Endodermal cell (in vitro differentiated cells): ENCODE measurements around the gene FLYWCH1. TPM values are rescaled to one million over a fixed set of nuclear protein-coding genes. Genes with fewer than 3 reads are reported as not detected.
A peak's percentile ranks its signal among the peaks of the same experiment; 100 is the strongest.

Experiments
- DNase-seq: peaks from one replicate; pipeline ENCODE4 v3.0.0-alpha.2; 2017
- H3K27ac ChIP-seq: 2 replicates; pipeline ENCODE4 v1.5.1; 2013; ENCODE audit warnings: mild to moderate bottlenecking, low read depth, low read length, moderate library complexity
- H3K27me3 ChIP-seq: 2 replicates; pipeline ENCODE4 v1.6.1; 2013; ENCODE audit warnings: mild to moderate bottlenecking, low read length, moderate library complexity; ENCODE audit not compliant: insufficient read depth, control insufficient read depth, poor library complexity, severe bottlenecking
- H3K36me3 ChIP-seq: 2 replicates; pipeline ENCODE4 v1.7.0; 2013; ENCODE audit warnings: mild to moderate bottlenecking, low read length, moderate library complexity; ENCODE audit not compliant: control insufficient read depth, insufficient read depth
- H3K4me1 ChIP-seq: one replicate; pipeline ENCODE4 v1.7.0; 2013; ENCODE audit warnings: low read length; ENCODE audit not compliant: control insufficient read depth, insufficient read depth
- H3K4me3 ChIP-seq: 2 replicates; pipeline ENCODE4 v1.5.1; 2013; ENCODE audit warnings: mild to moderate bottlenecking, low read length, moderate library complexity
- H3K9ac ChIP-seq: 2 replicates; pipeline ENCODE4 v1.6.1; 2013; ENCODE audit warnings: mild to moderate bottlenecking, low read length, moderate library complexity; ENCODE audit not compliant: poor library complexity, severe bottlenecking; ENCODE audit errors: extremely low read depth
- H3K9me3 ChIP-seq: 2 replicates; pipeline ENCODE4 v1.6.1; 2013; ENCODE audit warnings: mild to moderate bottlenecking, low read length, moderate library complexity; ENCODE audit not compliant: control insufficient read depth
- H3K27ac Mint-ChIP-seq: 2 replicates; pipeline ENCODE4 v1.8.0; 2020; ENCODE audit warnings: mixed read lengths
- H3K27me3 Mint-ChIP-seq: 2 replicates; pipeline ENCODE4 v1.8.0; 2021; ENCODE audit warnings: mild to moderate bottlenecking, mixed read lengths; ENCODE audit not compliant: insufficient read depth
- H3K36me3 Mint-ChIP-seq: 2 replicates; pipeline ENCODE4 v1.8.0; 2020; ENCODE audit warnings: low read depth, mixed read lengths
- H3K4me1 Mint-ChIP-seq: 2 replicates; pipeline ENCODE4 v1.8.0; 2020; ENCODE audit warnings: mixed read lengths
- H3K4me3 Mint-ChIP-seq: 2 replicates; pipeline ENCODE4 v1.8.0; 2020; ENCODE audit warnings: mild to moderate bottlenecking, moderate library complexity, mixed read lengths
- H3K9me3 Mint-ChIP-seq: 2 replicates; pipeline ENCODE4 v1.8.0; 2020; ENCODE audit warnings: mild to moderate bottlenecking, mixed read lengths
- WGBS, 2 experiments: methylation state at CpG; one replicate each; pipeline versions ENCODE4 v1.1.5 to v1.1.7; 2013; ENCODE audit warnings: missing lambda C conversion rate in 2 of 2, mixed read lengths in 1 of 2; ENCODE audit not compliant: insufficient coverage in 1 of 2, insufficient read length in 1 of 2; 5-methylcytosine and 5-hydroxymethylcytosine counted together
- total RNA-seq, 2 donors: library from RNA; stranded (reverse); fragmentation: NEBNext Ultra II Directional in 1 of 2; extraction: Animal tissue kit (Norgen Biotek cat#: 25700) in 1 of 2; gene quantifications; 2 replicates in 1 of 2; 3 replicates in 1 of 2; pipeline ENCODE4 v1.2.1, GENCODE V29; 2021
- TF ChIP-seq, protein P1 (sequence below): fragments of 200-600 bp; sonication (generic); conservative IDR thresholded peaks from 2 replicates; pipeline ENCODE4 v1.5.0; 2021; ENCODE audit warnings: antibody characterized with exemption, mild to moderate bottlenecking

FLYWCH1 gene
- total RNA-seq, 2 donors from 2014 or later = 20.5 to 33.6 TPM

DNA sequence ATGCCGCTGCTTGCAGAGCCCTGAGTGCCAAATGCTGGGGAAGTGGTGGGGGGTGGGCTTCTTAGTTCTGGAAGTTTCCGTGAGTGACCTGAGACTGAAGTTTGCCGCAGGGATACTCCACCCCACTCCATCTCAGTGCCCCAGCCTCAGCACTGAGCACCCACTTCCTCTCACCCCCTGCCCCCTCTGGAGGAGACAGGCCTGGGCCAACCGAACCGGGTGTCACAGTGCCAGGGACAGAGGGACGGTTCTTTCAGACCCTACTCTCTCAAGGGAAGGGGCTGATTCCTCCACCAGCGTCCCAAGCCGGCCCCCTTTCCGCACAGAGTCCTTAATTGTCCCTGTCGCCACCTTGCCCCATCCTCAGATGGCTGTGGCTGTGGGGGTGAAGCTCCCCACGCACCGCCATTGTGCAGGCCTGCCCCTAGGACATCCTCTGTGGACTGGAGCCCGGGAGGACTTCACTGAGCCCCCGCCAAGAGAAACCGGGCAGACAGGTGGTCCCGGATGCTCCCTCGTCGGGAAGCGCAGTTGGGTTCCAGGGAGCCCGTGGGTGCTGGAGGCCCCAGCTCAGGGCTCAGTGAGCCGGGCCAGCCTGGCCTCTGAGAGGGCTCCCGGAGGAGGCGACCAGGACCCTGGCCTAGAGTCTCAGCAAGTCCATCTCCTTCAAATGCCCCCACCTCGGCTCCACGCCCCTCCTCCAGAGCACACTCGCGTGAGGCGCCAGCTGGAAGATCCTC is 50.8 kb downstream of the FLYWCH1 start:
- H3K27ac ChIP-seq = no peak overlapping the region
- no peak overlapping the region for H3K4me3 ChIP-seq

DNA sequence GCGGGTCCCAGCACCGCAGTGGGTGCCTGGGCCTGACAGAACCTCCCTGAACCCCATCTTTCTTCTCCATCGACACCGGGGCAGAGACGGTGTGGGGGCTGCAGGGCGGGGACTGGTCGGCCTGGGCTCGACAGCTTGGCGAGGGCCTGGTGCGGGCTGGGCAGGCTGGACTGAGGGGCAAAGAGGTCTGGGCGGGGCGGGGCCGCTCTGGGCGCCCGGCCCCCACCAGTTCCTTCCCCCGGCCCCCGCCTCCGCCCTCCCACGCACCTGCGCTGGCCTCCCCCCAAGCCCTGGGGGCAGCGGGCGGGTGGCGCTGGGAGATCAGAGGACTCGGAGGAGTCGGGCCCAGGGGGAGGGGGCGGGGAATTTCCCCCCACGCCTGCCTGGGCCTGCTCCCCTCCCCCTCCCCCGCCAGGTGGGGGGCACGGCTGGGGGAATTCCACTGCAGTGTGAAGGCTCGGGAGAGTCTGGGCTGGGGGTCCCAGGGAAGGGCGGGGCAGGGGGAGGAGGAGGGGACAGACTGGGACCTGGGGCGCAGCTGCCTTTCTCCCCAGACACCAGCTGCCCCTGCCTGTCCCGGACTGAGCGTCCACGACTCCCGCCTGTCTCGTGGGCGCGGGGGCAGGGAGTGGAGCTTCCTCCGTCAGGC is 51.5 kb downstream of the FLYWCH1 start:
- Mint-ChIP-seq H3K27me3 (peaks cover 46% of the 10 kb centered on the region), H3K27ac (no peak overlapping the region), H3K4me3 (peak overlapping the region; percentile 68), H3K4me1 (peaks cover 2% of the 10 kb centered on the region), H3K9me3 (no peaks in the 10 kb centered on the region), H3K36me3 (peaks cover 2% of the 10 kb centered on the region)
- Histone ChIP-seq H3K27me3 (peaks cover 4% of the 10 kb centered on the region), H3K4me1 (no peaks in the 10 kb centered on the region), H3K9ac (no peak overlapping the region), H3K27ac (no peak overlapping the region), H3K36me3 (no peaks in the 10 kb centered on the region), H3K4me3 (peak overlapping the region; percentile 88), H3K9me3 (no peaks in the 10 kb centered on the region)
- 3 to 21% methylated on average over 6 to 35 of the region's 40 CpGs for WGBS, 2 experiments
- TF ChIP-seq, protein P1, sequence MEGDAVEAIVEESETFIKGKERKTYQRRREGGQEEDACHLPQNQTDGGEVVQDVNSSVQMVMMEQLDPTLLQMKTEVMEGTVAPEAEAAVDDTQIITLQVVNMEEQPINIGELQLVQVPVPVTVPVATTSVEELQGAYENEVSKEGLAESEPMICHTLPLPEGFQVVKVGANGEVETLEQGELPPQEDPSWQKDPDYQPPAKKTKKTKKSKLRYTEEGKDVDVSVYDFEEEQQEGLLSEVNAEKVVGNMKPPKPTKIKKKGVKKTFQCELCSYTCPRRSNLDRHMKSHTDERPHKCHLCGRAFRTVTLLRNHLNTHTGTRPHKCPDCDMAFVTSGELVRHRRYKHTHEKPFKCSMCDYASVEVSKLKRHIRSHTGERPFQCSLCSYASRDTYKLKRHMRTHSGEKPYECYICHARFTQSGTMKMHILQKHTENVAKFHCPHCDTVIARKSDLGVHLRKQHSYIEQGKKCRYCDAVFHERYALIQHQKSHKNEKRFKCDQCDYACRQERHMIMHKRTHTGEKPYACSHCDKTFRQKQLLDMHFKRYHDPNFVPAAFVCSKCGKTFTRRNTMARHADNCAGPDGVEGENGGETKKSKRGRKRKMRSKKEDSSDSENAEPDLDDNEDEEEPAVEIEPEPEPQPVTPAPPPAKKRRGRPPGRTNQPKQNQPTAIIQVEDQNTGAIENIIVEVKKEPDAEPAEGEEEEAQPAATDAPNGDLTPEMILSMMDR = no peak
- DNase-seq = peak; percentile 69

More for the DNA sequence above, 50.8 kb downstream of the FLYWCH1 start:
- Histone ChIP-seq H3K27me3 (peaks cover 4% of the 10 kb centered on the region), H3K9me3 (no peaks in the 10 kb centered on the region), H3K9ac (no peak overlapping the region), H3K4me1 (no peaks in the 10 kb centered on the region), H3K36me3 (no peaks in the 10 kb centered on the region)
- WGBS, 2 experiments = 58 to 76% methylated on average over 11 to 28 of the region's 28 CpGs
- DNase-seq = peak; percentile 65
- Mint-ChIP-seq H3K4me1 (peaks cover 2% of the 10 kb centered on the region), H3K27me3 (peaks cover 40% of the 10 kb centered on the region), H3K36me3 (no peaks in the 10 kb centered on the region), H3K9me3 (no peaks in the 10 kb centered on the region), H3K4me3 (peak overlapping the region; percentile 37), H3K27ac (no peak overlapping the region)
- TF ChIP-seq, protein P1 = no peak

DNA sequence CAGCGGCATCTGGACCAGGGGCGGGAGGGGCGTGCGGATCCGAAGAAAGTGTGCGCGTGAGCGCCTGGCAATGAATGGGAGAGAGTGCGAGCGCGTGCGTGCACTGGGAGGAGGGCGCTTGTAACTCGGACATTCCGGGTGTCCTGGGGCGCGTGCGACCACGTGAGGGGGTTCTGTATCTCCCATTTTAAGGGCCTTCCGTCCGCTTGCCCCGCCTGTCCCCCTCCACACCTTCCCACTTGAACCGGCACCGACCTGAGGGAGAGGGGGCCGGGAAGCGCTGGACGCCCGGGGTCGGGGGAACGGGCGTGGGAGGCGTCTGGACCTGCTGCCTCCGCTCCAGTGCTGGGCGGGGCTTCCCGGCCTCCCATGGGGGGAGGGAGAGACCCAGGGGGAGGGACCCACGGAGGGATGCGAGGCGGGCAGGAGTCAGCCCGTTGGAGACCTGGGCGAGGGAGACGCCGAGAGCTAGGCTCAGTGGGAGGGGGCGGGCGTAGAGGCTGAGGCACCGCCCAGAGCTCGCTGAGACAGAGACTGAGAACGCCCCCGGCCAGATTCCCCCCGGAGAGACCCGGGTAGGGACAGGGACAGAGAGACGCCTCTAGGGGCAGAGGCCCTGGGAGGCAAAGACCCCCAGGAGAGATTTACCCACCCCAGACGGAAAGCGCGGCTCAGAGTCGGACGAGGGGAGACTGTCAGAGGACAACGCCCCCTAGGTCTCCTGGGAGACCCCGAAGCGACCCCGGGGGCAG is 52.2 kb downstream of the FLYWCH1 start, which contains the start of gene KREMEN2:
KREMEN2 (plus strand) TSS at position 553 of the 752 bp plus-strand sequence. CDS start 246 bp downstream, outside the sequence.
- peaks cover 2% of the 10 kb centered on the region for H3K4me1 Mint-ChIP-seq
- no peaks in the 10 kb centered on the region for H3K9me3 ChIP-seq
- H3K27ac Mint-ChIP-seq = peak within 1 kb of the TSS; percentile 46
- H3K9me3 Mint-ChIP-seq = no peaks in the 10 kb centered on the region
- peak within 1 kb of the TSS; percentile 20 for H3K9ac ChIP-seq
- peak; percentile 93 for DNase-seq
- TF ChIP-seq, protein P1 = peak; percentile 61
- H3K27me3 ChIP-seq = peaks cover 4% of the 10 kb centered on the region
- peak within 1 kb of the TSS; percentile 88 for H3K4me3 ChIP-seq
- no peak within 1 kb of the TSS for H3K27ac ChIP-seq
- H3K27me3 Mint-ChIP-seq = peaks cover 53% of the 10 kb centered on the region
- peaks cover 5% of the 10 kb centered on the region for H3K4me1 ChIP-seq
- peaks cover 4% of the 10 kb centered on the region for H3K36me3 Mint-ChIP-seq
- peak within 1 kb of the TSS; percentile 68 for H3K4me3 Mint-ChIP-seq
- H3K36me3 ChIP-seq = no peaks in the 10 kb centered on the region
- WGBS, 2 experiments = 0 to 2% methylated on average over 31 to 60 of the region's 60 CpGs
